Activated CD8-positive, alpha-beta T cell treated with anti-CD3 and anti-CD28 coated beads for 36 hours (primary cell): ENCODE measurements around the gene KCNS3. TPM values are rescaled to one million over a fixed set of nuclear protein-coding genes. Genes with fewer than 3 reads are reported as not detected.

ENCODE experiments used
- ATAC-seq: fragments of 200-7000 bp; cut with Tn5 transposase; one replicate; pipeline ENCODE4 v1.10.0; 2021; ENCODE audit warnings: mild to moderate bottlenecking, moderate library complexity
- CTCF ChIA-PET: fragments of 350-600 bp; sonication (Branson Sonifier 250); formaldehyde crosslinking; loops from one replicate; lab custom pipeline; 2021; ENCODE audit warnings: antibody characterized with exemption; lab: Charles Lee
- POLR2A ChIA-PET: fragments of 350-600 bp; sonication (Branson Sonifier 250); formaldehyde crosslinking; loops from one replicate; lab custom pipeline; 2021; ENCODE audit warnings: antibody characterized with exemption; lab: Charles Lee
- DNase-seq: peaks from one replicate; pipeline ENCODE4 v3.0.0-alpha.2; 2020
- H3K27ac Mint-ChIP-seq: one replicate; pipeline ENCODE4 v1.8.0; 2021; ENCODE audit warnings: mild to moderate bottlenecking, mixed read lengths
- H3K27me3 Mint-ChIP-seq: one replicate; pipeline ENCODE4 v1.8.0; 2021; ENCODE audit warnings: mixed read lengths
- H3K36me3 Mint-ChIP-seq: one replicate; pipeline ENCODE4 v1.8.0; 2021; ENCODE audit warnings: low read depth, mixed read lengths
- H3K4me1 Mint-ChIP-seq: one replicate; pipeline ENCODE4 v1.8.0; 2021; ENCODE audit warnings: low read depth, mixed read lengths
- H3K4me3 Mint-ChIP-seq: one replicate; pipeline ENCODE4 v1.8.0; 2021; ENCODE audit warnings: mild to moderate bottlenecking, moderate library complexity, mixed read lengths
- H3K9me3 Mint-ChIP-seq: one replicate; pipeline ENCODE4 v1.8.0; 2021; ENCODE audit warnings: mixed read lengths
- CTCF ChIP-seq: fragments of 200-600 bp; IDR thresholded peaks from one replicate; pipeline ENCODE4 v1.8.0; 2022; ENCODE audit warnings: antibody characterized with exemption, mild to moderate bottlenecking
- intact Hi-C: fragments of 100-400 bp; cut with micrococcal nuclease; formaldehyde crosslinking; loops from one replicate; pipeline ENCODE4 v1.10.0; 2022
- total RNA-seq, 2 experiments: library from RNA; stranded (reverse); gene quantifications; one replicate each; pipeline ENCODE4 v1.2.3, GENCODE V29; 2021

Gene KCNS3
- total RNA-seq, 2 experiments from 2014 or later: not detected

- POLR2A ChIA-PET: no interaction called here
Measured at GRCh38 chr2:17892770-17893534, 14.5 kb downstream of the KCNS3 start.

GRCh38 chr2:17894005-17894404, 15.5 kb downstream of the KCNS3 start:
- intact Hi-C loops: no loop called here
- ChIA-PET POLR2A (no interaction called here), CTCF (no interaction called here)
- DNase-seq (no peak), ATAC-seq (no peak)
- Mint-ChIP-seq H3K9me3 (peaks cover 3% of the 10 kb centered on the region), H3K4me3 (no peak overlapping the region), H3K27me3 (peaks cover 15% of the 10 kb centered on the region), H3K27ac (no peak overlapping the region), H3K4me1 (no peaks in the 10 kb centered on the region), H3K36me3 (no peaks in the 10 kb centered on the region)
- no peak for TF ChIP-seq CTCF

More at GRCh38 chr2:17892770-17893534, 14.5 kb downstream of the KCNS3 start:
- Mint-ChIP-seq H3K27ac (no peak overlapping the region), H3K9me3 (peaks cover 3% of the 10 kb centered on the region), H3K27me3 (peaks cover 14% of the 10 kb centered on the region), H3K36me3 (no peaks in the 10 kb centered on the region), H3K4me3 (no peak overlapping the region), H3K4me1 (no peaks in the 10 kb centered on the region)
- ATAC-seq (no peak), DNase-seq (no peak)
- TF ChIP-seq CTCF: no peak
- CTCF ChIA-PET: no interaction called here
- intact Hi-C loops: no loop called here

GRCh38 chr2:17894556-17894955, 16.1 kb downstream of the KCNS3 start:
- no peak for ATAC-seq
- Mint-ChIP-seq H3K27me3 (peaks cover 15% of the 10 kb centered on the region), H3K4me3 (no peak overlapping the region), H3K9me3 (peaks cover 3% of the 10 kb centered on the region), H3K4me1 (no peaks in the 10 kb centered on the region), H3K36me3 (no peaks in the 10 kb centered on the region), H3K27ac (no peak overlapping the region)
- ChIA-PET POLR2A (no interaction called here), CTCF (no interaction called here)
- TF ChIP-seq CTCF: no peak
- intact Hi-C loops: no loop called here
- no peak for DNase-seq

DNA sequence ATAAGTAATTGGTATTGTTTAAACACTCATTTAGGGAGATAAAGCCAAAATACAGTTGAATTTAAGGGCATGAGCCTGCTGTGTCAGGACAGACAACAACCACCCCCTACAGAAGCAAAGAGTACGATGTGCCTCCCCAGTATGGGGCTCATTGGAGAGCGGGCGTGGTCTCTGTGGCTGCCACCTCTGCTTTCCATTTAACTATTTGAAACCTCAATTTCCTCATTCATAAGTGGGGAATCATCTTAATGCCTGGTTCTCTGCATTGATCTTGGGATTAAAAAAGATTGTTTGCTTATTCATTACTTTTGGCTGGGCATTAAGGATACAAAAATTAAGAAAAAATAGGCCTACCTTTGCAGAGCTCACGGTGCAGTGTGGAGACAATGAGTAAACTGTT, 21.4 kb downstream of the KCNS3 start:
- intact Hi-C loops: no loop called here
- CTCF ChIA-PET: no interaction called here
- no peak overlapping the region for H3K27ac Mint-ChIP-seq
- peaks cover 19% of the 10 kb centered on the region for H3K27me3 Mint-ChIP-seq
- no peaks in the 10 kb centered on the region for H3K9me3 Mint-ChIP-seq
- no peak for ATAC-seq
- H3K4me1 Mint-ChIP-seq: no peaks in the 10 kb centered on the region
- H3K4me3 Mint-ChIP-seq: no peak overlapping the region
- no peak for DNase-seq
- POLR2A ChIA-PET: no interaction called here
- no peaks in the 10 kb centered on the region for H3K36me3 Mint-ChIP-seq
- TF ChIP-seq CTCF: no peak

DNA sequence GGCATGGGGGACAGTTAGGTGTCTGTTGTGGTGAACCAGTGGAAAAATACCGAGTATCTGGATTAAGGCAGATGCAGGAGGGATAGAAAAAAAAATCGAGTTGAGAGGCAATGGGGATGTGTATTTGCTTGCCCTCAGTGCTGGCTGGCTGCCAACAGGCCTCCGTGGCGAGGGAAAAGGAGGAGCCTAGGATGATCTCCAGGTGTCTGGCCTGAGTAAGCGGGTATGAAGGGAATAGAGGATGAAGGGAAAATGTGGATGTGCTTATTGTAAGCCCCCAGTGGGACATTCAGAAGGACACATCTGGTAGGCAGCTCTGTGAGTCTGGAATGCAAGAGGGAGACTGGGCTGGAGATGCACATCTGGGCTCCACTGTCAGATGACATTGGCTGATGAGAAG, 22.8 kb downstream of the KCNS3 start:
- ChIA-PET CTCF (no interaction called here), POLR2A (no interaction called here)
- intact Hi-C loops: no loop called here
- no peak for ATAC-seq
- Mint-ChIP-seq H3K9me3 (no peaks in the 10 kb centered on the region), H3K4me1 (no peaks in the 10 kb centered on the region), H3K36me3 (no peaks in the 10 kb centered on the region), H3K4me3 (no peak overlapping the region), H3K27me3 (peaks cover 15% of the 10 kb centered on the region), H3K27ac (no peak overlapping the region)
- no peak for DNase-seq
- no peak for TF ChIP-seq CTCF
